OCI-LY1 (cell line): ENCODE measurements around the gene RPL18.

Experiments used
- H2AFZ ChIP-seq: fragments of 200-600 bp; sonication (generic), shearing (Covaris generic); 2 replicates; pipeline ENCODE4 v1.6.0; 2014; ENCODE audit warnings: antibody characterized with exemption, mild to moderate bottlenecking, low read length
- H3F3A ChIP-seq: fragments of 200-600 bp; sonication (generic), shearing (Covaris generic); 2 replicates; pipeline ENCODE4 v1.6.0; 2014; ENCODE audit warnings: mild to moderate bottlenecking, antibody characterized with exemption, low read length, moderate library complexity; ENCODE audit not compliant: insufficient read depth
- H3K27ac ChIP-seq: fragments of 200-600 bp; sonication (generic); 2 replicates; pipeline ENCODE4 v1.5.1; 2014; ENCODE audit warnings: low read length, mixed run types, mild to moderate bottlenecking, low read depth; ENCODE audit not compliant: poor library complexity, severe bottlenecking
- H3K27me3 ChIP-seq: fragments of 200-600 bp; sonication (generic); 2 replicates; pipeline ENCODE4 v1.6.0; 2014; ENCODE audit warnings: antibody characterized with exemption, mild to moderate bottlenecking, low read length, moderate library complexity; ENCODE audit not compliant: insufficient read depth
- H3K36me3 ChIP-seq: fragments of 200-600 bp; sonication (generic); 2 replicates; pipeline ENCODE4 v1.6.1; 2014; ENCODE audit warnings: mild to moderate bottlenecking, antibody characterized with exemption, low read length, moderate library complexity, mixed read lengths; ENCODE audit not compliant: insufficient read depth
- H3K4me1 ChIP-seq: fragments of 200-600 bp; sonication (generic); 2 replicates; pipeline ENCODE4 v1.5.1; 2014; ENCODE audit warnings: mild to moderate bottlenecking, low read length, moderate library complexity; ENCODE audit not compliant: insufficient read depth, severe bottlenecking
- H3K4me2 ChIP-seq: fragments of 200-600 bp; sonication (generic), shearing (Covaris generic); 2 replicates; pipeline ENCODE4 v1.6.1; 2014; ENCODE audit warnings: low read length
- H3K4me3 ChIP-seq: fragments of 200-600 bp; sonication (generic); 2 replicates; pipeline ENCODE4 v1.5.1; 2014; ENCODE audit warnings: low read length, low read depth, mild to moderate bottlenecking, mixed read lengths; ENCODE audit not compliant: poor library complexity, severe bottlenecking
- H3K79me2 ChIP-seq: fragments of 200-600 bp; shearing (Covaris generic); 2 replicates; pipeline ENCODE4 v1.6.1; 2016; ENCODE audit warnings: mixed run types, low read length, mixed read lengths; ENCODE audit not compliant: insufficient read depth
- H3K9ac ChIP-seq: fragments of 200-600 bp; sonication (generic), shearing (Covaris generic); 2 replicates; pipeline ENCODE4 v1.6.1; 2014; ENCODE audit warnings: mild to moderate bottlenecking, low read length, mixed read lengths
- H3K9me2 ChIP-seq: fragments of 200-600 bp; sonication (generic), shearing (Covaris generic); 2 replicates; pipeline ENCODE4 v1.6.1; 2014; ENCODE audit warnings: low read depth, mild to moderate bottlenecking, low read length, mixed read lengths
- H3K9me3 ChIP-seq: fragments of 200-600 bp; shearing (Covaris generic); 2 replicates; pipeline ENCODE4 v1.6.1; 2014; ENCODE audit warnings: low read length, mixed read lengths
- H4K20me1 ChIP-seq: fragments of 200-600 bp; sonication (generic), shearing (Covaris generic); 2 replicates; pipeline ENCODE4 v1.6.0; 2016; ENCODE audit warnings: mild to moderate bottlenecking, low read length; ENCODE audit not compliant: insufficient read depth
- EZH2 ChIP-seq: fragments of 200-600 bp; sonication (generic), shearing (Covaris generic); IDR thresholded peaks from 2 replicates; pipeline ENCODE4 v1.8.0; 2017; ENCODE audit warnings: borderline replicate concordance, mixed run types, mild to moderate bottlenecking, antibody characterized with exemption, low read length, moderate library complexity, mixed read lengths
- TF ChIP-seq, protein P1 (sequence below): fragments of 200-600 bp; sonication (generic), shearing (Covaris generic); IDR thresholded peaks from 2 replicates; pipeline ENCODE4 v1.5.1; 2017; ENCODE audit warnings: mild to moderate bottlenecking, antibody characterized with exemption, low read length, moderate library complexity, mixed read lengths

Gene RPL18

DNA sequence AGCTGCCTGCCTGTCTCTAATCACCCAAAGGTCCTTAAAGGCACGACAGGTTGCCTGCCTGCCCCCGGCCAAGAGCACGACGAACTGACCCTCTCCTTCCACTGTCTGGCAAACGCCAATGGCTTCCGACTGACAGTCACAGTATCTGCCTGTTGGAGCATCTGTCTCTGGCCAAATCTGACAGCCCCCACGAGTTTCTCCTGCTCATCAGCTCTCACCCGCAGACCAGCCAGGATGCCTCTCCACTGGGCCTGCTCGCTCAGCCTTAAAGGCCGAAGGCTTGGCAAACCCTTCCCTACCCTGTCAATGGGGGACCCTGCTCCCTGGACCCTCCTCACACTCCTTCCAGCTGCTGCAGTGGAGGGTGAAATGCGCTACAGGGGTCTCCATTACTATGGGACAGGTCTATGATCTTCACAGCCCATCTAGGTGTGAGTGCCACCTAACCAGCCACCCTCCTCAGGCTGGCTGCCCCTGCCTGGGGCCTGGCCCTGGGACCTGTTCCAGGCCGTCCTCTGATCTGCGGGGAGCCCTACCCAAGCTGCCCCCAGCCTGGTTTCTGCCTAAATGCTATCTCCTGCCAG lies 5.0 kb downstream of the RPL18 start:
- Histone ChIP-seq H3K4me2 (no peak overlapping the region), H3K9ac (no peak overlapping the region), H3K4me3 (no peak overlapping the region), H2AFZ (no peak overlapping the region), H3K9me2 (no peaks in the 10 kb centered on the region), H4K20me1 (no peaks in the 10 kb centered on the region), H3K27me3 (no peaks in the 10 kb centered on the region), H3K27ac (no peak overlapping the region), H3K4me1 (peaks cover 39% of the 10 kb centered on the region), H3K9me3 (no peaks in the 10 kb centered on the region), H3K36me3 (peaks cover 50% of the 10 kb centered on the region), H3F3A (no peaks in the 10 kb centered on the region), H3K79me2 (peaks cover 20% of the 10 kb centered on the region)
- TF ChIP-seq EZH2: no peak
- TF ChIP-seq, protein P1, sequence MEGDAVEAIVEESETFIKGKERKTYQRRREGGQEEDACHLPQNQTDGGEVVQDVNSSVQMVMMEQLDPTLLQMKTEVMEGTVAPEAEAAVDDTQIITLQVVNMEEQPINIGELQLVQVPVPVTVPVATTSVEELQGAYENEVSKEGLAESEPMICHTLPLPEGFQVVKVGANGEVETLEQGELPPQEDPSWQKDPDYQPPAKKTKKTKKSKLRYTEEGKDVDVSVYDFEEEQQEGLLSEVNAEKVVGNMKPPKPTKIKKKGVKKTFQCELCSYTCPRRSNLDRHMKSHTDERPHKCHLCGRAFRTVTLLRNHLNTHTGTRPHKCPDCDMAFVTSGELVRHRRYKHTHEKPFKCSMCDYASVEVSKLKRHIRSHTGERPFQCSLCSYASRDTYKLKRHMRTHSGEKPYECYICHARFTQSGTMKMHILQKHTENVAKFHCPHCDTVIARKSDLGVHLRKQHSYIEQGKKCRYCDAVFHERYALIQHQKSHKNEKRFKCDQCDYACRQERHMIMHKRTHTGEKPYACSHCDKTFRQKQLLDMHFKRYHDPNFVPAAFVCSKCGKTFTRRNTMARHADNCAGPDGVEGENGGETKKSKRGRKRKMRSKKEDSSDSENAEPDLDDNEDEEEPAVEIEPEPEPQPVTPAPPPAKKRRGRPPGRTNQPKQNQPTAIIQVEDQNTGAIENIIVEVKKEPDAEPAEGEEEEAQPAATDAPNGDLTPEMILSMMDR: no peak

DNA sequence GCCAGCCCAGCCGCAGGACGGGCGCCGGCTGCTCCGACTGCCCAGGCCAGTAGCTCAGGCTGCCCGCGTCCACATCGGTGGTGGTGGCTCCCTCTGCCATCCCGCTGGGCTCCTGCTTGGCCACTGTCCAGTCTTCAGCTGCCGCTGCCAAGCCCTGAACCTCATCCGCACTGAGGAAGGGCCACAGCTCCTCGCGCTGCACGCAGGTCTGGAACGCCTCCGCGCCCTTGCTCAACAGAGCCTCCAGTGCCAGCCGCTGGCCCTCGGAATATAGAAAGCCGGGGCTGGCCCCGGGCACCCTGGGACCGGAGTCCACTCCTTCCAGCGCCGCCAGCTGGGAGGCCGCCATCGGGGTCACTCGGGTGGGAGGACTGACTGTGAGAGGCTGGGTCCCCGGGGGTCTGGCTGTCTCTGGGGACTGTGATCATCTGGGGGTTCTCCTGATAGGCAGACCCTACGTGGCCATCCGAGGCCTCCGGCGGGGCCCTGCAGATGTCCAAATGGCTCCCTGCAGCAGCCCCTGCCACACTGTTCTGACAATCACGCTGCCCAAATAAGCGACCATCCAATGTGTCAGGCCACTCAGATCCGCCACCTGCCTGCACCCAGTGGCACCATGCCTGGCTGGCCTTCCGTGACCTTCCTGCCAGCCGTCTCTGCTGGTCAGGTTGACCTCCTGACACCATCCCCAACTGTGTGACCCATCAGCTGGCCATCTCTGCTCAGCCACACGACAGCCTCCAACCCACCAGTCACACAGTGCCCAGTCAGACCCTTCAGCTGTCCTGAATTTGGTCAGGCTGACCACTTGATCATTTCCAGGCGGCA lies 5.7 kb downstream of the RPL18 start:
- H2AFZ ChIP-seq: no peak overlapping the region
- H3F3A ChIP-seq: no peaks in the 10 kb centered on the region
- H3K4me2 ChIP-seq: no peak overlapping the region
- H3K9me2 ChIP-seq: no peaks in the 10 kb centered on the region
- H3K79me2 ChIP-seq: peaks cover 13% of the 10 kb centered on the region
- H3K9me3 ChIP-seq: no peaks in the 10 kb centered on the region
- no peak overlapping the region for H3K4me3 ChIP-seq
- H3K4me1 ChIP-seq: peaks cover 44% of the 10 kb centered on the region
- no peak overlapping the region for H3K9ac ChIP-seq
- no peak overlapping the region for H3K27ac ChIP-seq
- TF ChIP-seq, protein P1: no peak
- TF ChIP-seq EZH2: no peak
- H4K20me1 ChIP-seq: no peaks in the 10 kb centered on the region
- H3K36me3 ChIP-seq: peaks cover 45% of the 10 kb centered on the region
- H3K27me3 ChIP-seq: no peaks in the 10 kb centered on the region

DNA sequence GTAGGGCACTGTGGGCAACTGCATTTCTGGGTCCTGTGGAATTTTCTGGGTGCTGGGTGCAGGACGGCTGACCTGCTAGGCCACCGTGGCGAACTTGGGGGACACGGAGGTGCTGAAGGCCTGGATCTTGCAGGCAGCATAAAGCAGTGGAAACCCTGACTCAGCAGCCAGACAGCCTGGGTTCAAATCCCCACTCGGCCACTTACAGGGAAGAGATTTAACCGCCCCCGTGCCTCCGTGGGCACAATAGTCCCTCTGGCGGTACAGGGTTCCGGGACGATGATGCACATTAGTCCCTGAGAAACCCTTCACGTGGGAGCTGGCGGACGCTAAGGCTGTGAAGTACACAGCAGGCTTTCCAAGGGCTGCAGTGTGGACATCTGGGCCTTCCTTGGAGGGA lies 7.1 kb downstream of the RPL18 start:
- H3K4me2 ChIP-seq: no peak overlapping the region
- no peak for TF ChIP-seq EZH2
- TF ChIP-seq, protein P1: no peak
- no peaks in the 10 kb centered on the region for H3K27me3 ChIP-seq
- H3F3A ChIP-seq: no peaks in the 10 kb centered on the region
- no peak overlapping the region for H3K27ac ChIP-seq
- no peaks in the 10 kb centered on the region for H3K9me3 ChIP-seq
- no peaks in the 10 kb centered on the region for H3K79me2 ChIP-seq
- no peak overlapping the region for H3K4me3 ChIP-seq
- H3K4me1 ChIP-seq: peaks cover 30% of the 10 kb centered on the region
- H4K20me1 ChIP-seq: no peaks in the 10 kb centered on the region
- H2AFZ ChIP-seq: no peak overlapping the region
- no peaks in the 10 kb centered on the region for H3K9me2 ChIP-seq
- H3K9ac ChIP-seq: no peak overlapping the region
- H3K36me3 ChIP-seq: peaks cover 32% of the 10 kb centered on the region
